Hepatocyte (in vitro differentiated cells): ENCODE results near the gene RC3H1. TPM values are rescaled to one million over a fixed set of nuclear protein-coding genes. Genes with fewer than 3 reads are reported as not detected.

ENCODE experiments used
- DNase-seq: peaks from one replicate; pipeline ENCODE4 v3.0.0-alpha.2; 2016; ENCODE audit warnings: low spot score
- H2AFZ ChIP-seq: fragments of 200-600 bp; sonication (generic); 2 replicates; pipeline ENCODE4 v1.6.0; 2016; ENCODE audit warnings: antibody characterized with exemption, mild to moderate bottlenecking
- H3K27ac ChIP-seq: fragments of 200-600 bp; sonication (generic); 2 replicates; pipeline ENCODE4 v1.5.1; 2016; ENCODE audit warnings: mild to moderate bottlenecking
- H3K27me3 ChIP-seq: fragments of 200-600 bp; sonication (generic); 2 replicates; pipeline ENCODE4 v1.6.1; 2016
- H3K36me3 ChIP-seq: fragments of 200-600 bp; sonication (generic); replicated peaks from 2 replicates; pipeline ENCODE4 v1.5.1; 2016; ENCODE audit warnings: low read depth; ENCODE audit not compliant: insufficient read depth
- H3K4me1 ChIP-seq: fragments of 200-600 bp; sonication (generic); 2 replicates; pipeline ENCODE4 v1.5.1; 2016; ENCODE audit warnings: mild to moderate bottlenecking, moderate library complexity; ENCODE audit not compliant: insufficient read depth
- H3K4me2 ChIP-seq: fragments of 200-600 bp; sonication (generic); 2 replicates; pipeline ENCODE4 v1.6.0; 2016
- H3K4me3 ChIP-seq: fragments of 200-600 bp; sonication (generic); 2 replicates; pipeline ENCODE4 v1.5.1; 2016; ENCODE audit warnings: mild to moderate bottlenecking
- H3K79me2 ChIP-seq: fragments of 200-600 bp; sonication (generic); 2 replicates; pipeline ENCODE4 v1.6.0; 2017; ENCODE audit warnings: mild to moderate bottlenecking
- H3K9me2 ChIP-seq: fragments of 200-600 bp; sonication (generic); replicated peaks from 2 replicates; pipeline ENCODE4 v1.6.0; 2017; ENCODE audit warnings: mild to moderate bottlenecking; ENCODE audit not compliant: insufficient read depth
- H3K9me3 ChIP-seq: fragments of 200-600 bp; sonication (generic); 2 replicates; pipeline ENCODE4 v1.5.1; 2016; ENCODE audit warnings: low read depth, mild to moderate bottlenecking
- H4K20me1 ChIP-seq: fragments of 200-600 bp; sonication (generic); 2 replicates; pipeline ENCODE4 v1.6.0; 2016; ENCODE audit warnings: mild to moderate bottlenecking; ENCODE audit not compliant: insufficient read depth, poor library complexity, severe bottlenecking
- CTCF ChIP-seq: fragments of 200-600 bp; sonication (generic); IDR thresholded peaks from 2 replicates; pipeline ENCODE4 v1.5.1; 2016; ENCODE audit warnings: antibody characterized with exemption, mild to moderate bottlenecking; ENCODE audit not compliant: poor library complexity
- EZH2 ChIP-seq: fragments of 200-600 bp; sonication (generic); IDR thresholded peaks from 2 replicates; pipeline ENCODE4 v1.6.1; 2016; ENCODE audit warnings: antibody characterized with exemption, mild to moderate bottlenecking, borderline replicate concordance
- EZH2phosphoT487 ChIP-seq: fragments of 200-600 bp; sonication (generic); IDR thresholded peaks from one replicate; pipeline ENCODE4 v1.6.1; 2018; ENCODE audit warnings: antibody characterized with exemption, mild to moderate bottlenecking, low read depth, moderate library complexity; ENCODE audit not compliant: unreplicated experiment, severe bottlenecking
- WGBS: methylation state at CpG from one replicate; pipeline ENCODE4 v1.1.6; 2016; ENCODE audit warnings: low lambda C conversion rate; ENCODE audit errors: missing lambda C conversion rate; 5-methylcytosine and 5-hydroxymethylcytosine counted together
- polyA plus RNA-seq: library from polyadenylated mRNA; unstranded; fragments of >200 nt; fragmentation: Nextera tagmentation; extraction: Ambion mirVana; gene quantifications from 2 replicates; pipeline ENCODE4 v1.2.1, GENCODE V29; 2016
- total RNA-seq: library from RNA; depleted of rRNA; stranded (reverse); fragments of >200 nt; gene quantifications from 2 replicates; pipeline ENCODE4 v1.2.3, GENCODE V29; 2014

The RC3H1 gene
- total and polyA plus RNA-seq, 2 experiments from 2014 or later, result 5.9 to 32.6 TPM

GRCh38 chr1:173917149-173917548 lies 105.0 kb downstream of the RC3H1 start, which contains the start of gene SERPINC1:
TSS of gene SERPINC1 (minus strand) at chr1:173917327. CDS start at chr1:173917259, 68 bp downstream.
- TF ChIP-seq CTCF, result no peak
- TF ChIP-seq EZH2, result no peak
- TF ChIP-seq EZH2phosphoT487, result no peak
- no peak within 1 kb of the TSS for H2AFZ ChIP-seq
- H4K20me1 ChIP-seq, result no peaks in the 10 kb centered on the region
- no peak within 1 kb of the TSS for H3K27ac ChIP-seq
- H3K27me3 ChIP-seq, result no peaks in the 10 kb centered on the region
- no peaks in the 10 kb centered on the region for H3K36me3 ChIP-seq
- peak; percentile 24 for DNase-seq
- no peaks in the 10 kb centered on the region for H3K4me1 ChIP-seq
- H3K79me2 ChIP-seq, result no peaks in the 10 kb centered on the region
- WGBS, result 77% methylated on average over 3 of the region's 3 CpGs
- H3K9me3 ChIP-seq, result no peaks in the 10 kb centered on the region
- H3K4me2 ChIP-seq, result no peak within 1 kb of the TSS
- H3K4me3 ChIP-seq, result no peak within 1 kb of the TSS
- H3K9me2 ChIP-seq, result no peaks in the 10 kb centered on the region

- TF ChIP-seq CTCF, result no peak
- no peak for TF ChIP-seq EZH2
- TF ChIP-seq EZH2phosphoT487, result no peak
- no peaks in the 10 kb centered on the region for H3K4me1 ChIP-seq
- no peaks in the 10 kb centered on the region for H3K9me2 ChIP-seq
- no peaks in the 10 kb centered on the region for H3K9me3 ChIP-seq
- H4K20me1 ChIP-seq, result no peaks in the 10 kb centered on the region
- DNase-seq, result no peak
- H2AFZ ChIP-seq, result no peak overlapping the region
- no peak overlapping the region for H3K4me3 ChIP-seq
- no peaks in the 10 kb centered on the region for H3K36me3 ChIP-seq
- H3K79me2 ChIP-seq, result no peaks in the 10 kb centered on the region
- H3K27ac ChIP-seq, result no peak overlapping the region
- WGBS, result 92% methylated on average over 4 of the region's 4 CpGs
- no peaks in the 10 kb centered on the region for H3K27me3 ChIP-seq
- H3K4me2 ChIP-seq, result no peak overlapping the region
These were observed 105.5 kb downstream of the RC3H1 start for GRCh38 chr1:173916667-173917066.

GRCh38 chr1:173915596-173915995 lies 106.6 kb downstream of the RC3H1 start:
- Histone ChIP-seq H4K20me1 (no peaks in the 10 kb centered on the region), H3K27me3 (no peaks in the 10 kb centered on the region), H3K4me3 (no peak overlapping the region), H3K36me3 (no peaks in the 10 kb centered on the region), H3K27ac (no peak overlapping the region), H3K9me3 (no peaks in the 10 kb centered on the region), H3K79me2 (no peaks in the 10 kb centered on the region), H3K4me1 (no peaks in the 10 kb centered on the region), H3K9me2 (no peaks in the 10 kb centered on the region), H3K4me2 (no peak overlapping the region), H2AFZ (no peak overlapping the region)
- WGBS, result 85% methylated on average over 2 of the region's 2 CpGs
- DNase-seq, result no peak
- TF ChIP-seq EZH2 (no peak), CTCF (no peak), EZH2phosphoT487 (no peak)
